HG03108 (cell line): ENCODE measurements around the gene SLC25A36.
A peak's percentile ranks its signal among the peaks of the same experiment; 100 is the strongest.

Experiments used
- ATAC-seq: cut with Tn5 transposase; IDR thresholded peaks from one replicate; pipeline ENCODE4 v1.9.1; 2021; ENCODE audit warnings: moderate library complexity; ENCODE audit not compliant: unreplicated experiment

Gene SLC25A36, protein sequence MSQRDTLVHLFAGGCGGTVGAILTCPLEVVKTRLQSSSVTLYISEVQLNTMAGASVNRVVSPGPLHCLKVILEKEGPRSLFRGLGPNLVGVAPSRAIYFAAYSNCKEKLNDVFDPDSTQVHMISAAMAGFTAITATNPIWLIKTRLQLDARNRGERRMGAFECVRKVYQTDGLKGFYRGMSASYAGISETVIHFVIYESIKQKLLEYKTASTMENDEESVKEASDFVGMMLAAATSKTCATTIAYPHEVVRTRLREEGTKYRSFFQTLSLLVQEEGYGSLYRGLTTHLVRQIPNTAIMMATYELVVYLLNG

DNA sequence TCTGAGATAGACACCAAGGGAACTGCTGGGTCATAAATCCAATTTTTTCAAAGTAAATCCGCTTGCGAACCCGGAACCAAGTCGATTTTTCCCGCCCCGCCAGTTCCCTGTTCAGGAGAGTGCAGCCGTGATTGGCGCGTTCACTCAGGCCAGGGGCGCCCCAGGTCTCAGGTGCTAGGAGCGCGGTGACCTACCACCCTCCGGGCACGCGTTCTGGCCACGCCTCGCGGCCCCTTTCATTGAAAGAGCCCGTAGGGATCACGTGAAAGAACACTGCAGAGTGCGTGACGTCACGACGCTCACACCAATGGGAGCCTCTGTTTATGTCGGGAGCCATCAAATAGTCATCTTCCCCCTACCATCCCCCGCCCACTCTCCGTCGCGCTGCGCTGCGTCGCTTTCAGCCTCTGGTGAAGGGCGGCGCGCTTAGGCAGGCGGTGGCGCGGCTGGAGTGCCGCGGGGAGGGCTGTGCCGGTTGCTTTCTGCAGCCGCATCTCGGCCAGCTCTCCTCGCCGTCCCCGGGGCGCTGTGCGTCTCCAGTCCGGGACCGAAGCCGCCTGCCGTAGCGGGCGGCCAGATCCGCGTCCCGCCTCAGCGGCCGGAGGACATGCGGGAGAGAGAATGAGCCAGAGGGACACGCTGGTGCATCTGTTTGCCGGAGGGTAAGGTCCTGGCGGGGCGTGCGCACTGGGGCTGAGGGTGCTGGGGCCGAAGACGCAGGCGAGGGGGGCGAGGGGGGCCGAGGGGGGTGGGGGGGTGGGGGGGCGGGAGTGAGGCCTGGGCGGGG, at the start of gene SLC25A36:
Gene SLC25A36, plus strand, starts transcription at position 403 of the 787 bp plus-strand sequence. Its CDS starts 219 bp downstream, at position 622.
- ATAC-seq = peak; percentile 97

DNA sequence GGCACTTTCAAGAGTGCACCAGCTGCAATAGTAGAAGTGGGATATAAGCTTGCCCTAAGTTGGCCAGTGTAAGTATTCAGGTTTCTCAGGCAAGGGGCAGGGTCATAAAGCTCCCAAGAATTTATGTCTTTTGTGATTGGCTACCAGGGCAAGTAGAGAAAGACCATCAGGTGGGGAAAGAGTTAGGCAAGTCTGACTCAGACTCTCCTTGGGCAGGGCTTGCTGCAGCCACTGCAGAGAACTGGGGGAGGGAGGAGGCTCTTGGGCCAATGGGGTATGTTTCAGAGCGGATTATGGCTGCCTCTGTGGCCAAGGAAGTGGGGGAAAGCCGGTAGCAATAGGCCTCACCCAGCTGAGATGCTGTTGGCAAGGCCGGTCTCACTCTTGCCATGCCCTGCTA, 44.6 kb upstream of the SLC25A36 start:
- ATAC-seq = no peak

DNA sequence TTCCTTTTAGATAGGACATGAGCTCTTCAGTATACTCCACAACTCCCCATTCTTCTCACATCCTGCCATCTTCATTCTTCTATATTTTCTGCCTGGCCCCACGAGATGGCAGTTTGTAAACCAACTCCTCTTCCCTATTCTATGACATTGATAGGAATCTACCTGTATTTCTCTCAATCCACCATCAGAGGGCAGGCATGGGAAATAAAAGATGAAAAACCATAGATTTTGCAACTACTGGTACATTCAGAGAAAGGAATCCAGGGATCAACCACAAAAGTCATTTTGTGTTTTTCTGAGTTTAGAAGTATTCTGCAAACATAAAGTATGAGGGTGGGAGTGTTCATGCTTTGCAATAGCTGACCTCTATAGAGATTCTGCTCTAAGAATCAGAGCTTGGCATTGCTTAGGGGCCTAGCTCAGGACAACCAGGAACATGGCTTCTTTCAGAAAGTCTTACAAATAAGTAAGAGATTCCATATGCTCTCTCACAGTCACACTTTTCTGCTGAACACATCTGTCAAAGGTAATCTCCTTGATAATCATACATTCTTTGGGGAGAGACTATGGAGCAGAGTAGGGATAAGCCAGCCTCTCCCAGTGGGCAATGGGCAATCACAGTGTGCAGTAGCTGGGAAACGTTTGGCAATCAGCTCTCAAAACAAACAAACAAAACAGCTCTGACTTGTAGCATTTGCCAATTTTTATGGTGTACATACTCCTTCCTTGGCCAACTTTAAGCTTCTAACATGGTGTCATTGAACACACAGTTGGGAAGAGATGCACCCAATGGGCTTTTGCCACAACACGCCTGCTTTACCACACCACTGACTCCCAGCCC, 43.1 kb upstream of the SLC25A36 start:
- ATAC-seq = no peak

DNA sequence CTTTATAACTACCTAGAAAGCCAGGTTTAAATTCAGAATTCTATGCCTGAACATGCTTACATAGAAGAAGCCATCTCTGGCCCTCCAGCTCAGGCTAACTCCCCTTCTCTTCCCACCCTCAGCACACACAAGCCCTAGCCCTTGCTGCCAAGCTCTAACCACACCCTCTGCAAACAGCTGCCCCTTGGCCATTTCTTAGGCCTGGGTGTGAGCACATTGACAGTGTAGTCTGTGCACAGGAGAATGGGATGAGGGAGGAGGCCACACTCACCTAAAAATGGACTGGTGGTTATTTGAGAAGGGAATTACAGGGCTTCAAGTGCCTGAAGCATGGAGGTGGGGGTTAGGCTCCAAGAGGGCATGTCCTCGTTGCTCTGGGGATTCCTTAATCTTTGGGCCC, 42.3 kb upstream of the SLC25A36 start:
- ATAC-seq = no peak

DNA sequence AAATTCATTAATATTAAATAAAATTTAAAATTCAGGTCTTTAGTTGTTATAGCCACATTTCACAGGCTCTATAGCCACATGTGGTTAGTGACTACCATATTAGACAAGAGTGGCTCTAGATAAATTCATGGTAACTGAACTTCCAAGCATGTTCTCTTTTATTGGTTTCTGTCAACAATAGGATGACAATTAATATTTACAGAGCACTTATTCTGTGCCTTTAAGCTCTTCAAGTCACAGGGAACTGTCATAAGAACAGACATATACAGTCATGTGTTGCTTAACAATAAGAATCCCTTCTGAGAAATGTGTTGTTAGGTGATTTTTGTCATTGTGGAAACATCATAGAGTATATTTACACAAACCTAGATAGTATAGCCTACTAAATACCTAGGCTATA, 38.8 kb upstream of the SLC25A36 start:
- no peak for ATAC-seq

DNA sequence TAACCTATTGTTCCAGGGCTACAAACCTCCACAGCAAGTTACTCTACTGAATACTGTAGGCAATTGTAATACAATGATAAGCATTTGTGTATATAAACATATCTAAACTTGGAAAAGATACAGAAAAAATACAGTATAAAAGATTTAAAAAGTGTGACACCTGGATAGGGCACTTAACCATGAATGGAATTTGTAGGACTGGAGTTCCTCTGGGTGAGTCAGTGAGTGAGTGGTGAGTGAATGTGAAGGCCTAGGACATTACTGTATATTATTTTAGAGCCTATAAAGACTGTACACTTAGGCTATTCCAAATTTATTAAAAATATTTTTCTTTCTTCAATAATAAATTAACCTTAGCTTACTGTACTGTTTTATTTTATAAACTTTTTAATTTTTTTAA, 38.4 kb upstream of the SLC25A36 start:
- no peak for ATAC-seq

DNA sequence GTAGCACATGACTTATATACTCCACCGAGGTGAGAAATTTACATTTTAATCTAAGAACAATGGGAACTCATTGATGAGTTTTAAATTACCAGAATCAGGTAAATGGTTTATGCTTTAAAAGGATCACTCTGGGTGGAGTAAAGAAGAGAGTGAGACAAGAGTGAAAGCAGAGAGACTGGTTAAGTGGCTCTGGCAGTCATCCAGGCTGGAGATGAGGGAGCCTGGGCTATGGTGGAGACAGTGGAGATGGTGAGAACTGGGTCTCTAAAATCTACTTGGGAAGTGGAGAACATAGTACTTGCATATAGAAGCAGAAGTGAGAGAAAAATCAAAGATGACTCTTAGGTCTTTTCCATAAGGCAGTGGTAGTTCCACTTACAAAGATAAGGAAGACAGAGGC, 37.1 kb upstream of the SLC25A36 start:
- ATAC-seq = no peak

DNA sequence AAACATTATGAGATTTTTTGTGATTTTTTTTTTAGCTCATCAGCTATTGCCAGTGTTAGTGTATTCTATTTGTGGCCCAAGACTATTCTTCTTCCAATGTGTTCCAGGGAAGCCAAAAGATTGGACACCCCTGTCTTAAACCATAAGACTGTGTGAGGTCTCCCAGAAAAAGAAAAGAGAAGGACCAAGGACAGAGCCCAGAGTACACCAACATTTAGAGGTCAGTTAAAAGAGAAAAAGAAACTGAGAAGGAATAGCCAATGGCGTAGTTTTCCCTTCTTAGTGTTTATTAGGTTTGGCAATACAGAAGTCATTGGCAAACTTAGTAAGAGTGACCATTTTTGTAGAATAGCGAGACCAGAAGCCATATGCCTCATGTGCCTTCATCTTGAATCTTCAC, 36.1 kb upstream of the SLC25A36 start:
- ATAC-seq = no peak

DNA sequence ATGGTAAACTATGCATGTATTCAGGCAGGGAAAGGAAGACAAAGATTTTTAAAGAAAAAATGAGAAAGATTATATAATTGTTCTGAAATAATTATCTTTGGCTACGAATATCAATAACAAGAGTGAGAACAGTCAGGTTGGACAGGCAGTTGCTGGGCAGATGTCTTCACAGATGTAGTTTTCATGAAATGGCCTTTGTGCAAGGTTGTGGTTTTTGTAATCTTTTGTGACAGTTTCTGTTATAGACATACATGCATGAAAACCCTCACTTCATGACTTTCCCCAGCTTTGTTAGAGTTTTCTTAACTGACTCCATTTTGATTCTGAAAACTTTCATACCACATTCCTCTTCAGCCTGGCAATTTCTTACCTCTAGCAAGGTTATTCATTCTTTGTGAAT, 34.9 kb upstream of the SLC25A36 start:
- no peak for ATAC-seq

DNA sequence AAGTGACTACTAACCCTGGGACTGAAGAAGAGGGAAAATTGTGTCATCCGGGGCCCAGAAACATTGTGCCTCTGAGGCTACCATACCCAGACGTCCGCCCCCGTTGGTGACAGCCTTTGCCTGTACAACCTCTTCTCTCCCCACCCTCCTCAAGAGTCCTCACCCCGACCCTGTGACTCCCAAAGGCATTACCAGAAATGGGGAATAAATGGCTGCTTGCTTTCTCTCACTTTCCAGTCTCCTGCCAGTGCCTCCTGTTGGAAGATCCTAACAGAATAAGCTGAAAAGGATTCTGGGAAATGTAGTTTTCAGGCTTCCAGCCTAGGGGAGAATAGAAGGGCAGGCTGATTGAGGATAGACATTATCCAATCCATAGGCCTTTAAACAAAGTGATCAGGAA, 30.8 kb upstream of the SLC25A36 start:
- no peak for ATAC-seq

DNA sequence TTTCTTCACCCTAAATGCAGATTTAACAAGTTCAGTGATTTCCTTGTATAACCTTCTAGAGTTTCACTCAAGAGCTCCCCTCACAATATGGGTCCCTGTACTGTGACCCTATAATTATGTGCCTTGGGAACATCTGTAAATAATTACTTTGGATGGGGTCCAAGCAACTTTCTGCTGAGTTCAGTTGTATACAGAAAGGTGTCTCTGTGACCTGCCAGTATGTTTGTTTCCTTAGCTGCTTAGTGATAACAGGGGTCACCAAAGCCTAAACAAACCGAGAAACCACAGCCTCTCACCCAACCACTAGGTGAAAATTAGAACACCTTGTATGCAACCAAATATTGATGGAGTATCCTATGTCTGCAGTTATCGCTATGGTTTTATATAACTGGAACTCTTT, 29.8 kb upstream of the SLC25A36 start:
- ATAC-seq = no peak

DNA sequence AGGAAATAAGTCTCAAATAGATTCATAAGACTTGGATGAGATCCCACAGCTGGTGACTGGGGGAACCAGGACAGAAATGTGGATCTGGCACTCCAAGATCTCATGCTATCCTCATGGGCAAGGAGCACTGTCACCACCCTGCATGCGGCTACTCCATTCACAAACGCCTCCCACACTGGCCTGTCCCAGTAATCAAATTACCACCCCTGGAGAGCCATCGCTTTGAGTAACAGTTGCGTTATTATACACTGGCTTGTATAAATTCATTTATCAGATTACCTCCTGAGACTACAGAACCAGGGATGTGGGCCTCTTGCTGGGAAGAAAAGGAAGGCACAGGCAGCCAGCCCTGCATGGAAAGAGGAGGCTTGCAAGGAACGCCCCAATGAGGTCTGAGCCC, 27.9 kb upstream of the SLC25A36 start:
- no peak for ATAC-seq

DNA sequence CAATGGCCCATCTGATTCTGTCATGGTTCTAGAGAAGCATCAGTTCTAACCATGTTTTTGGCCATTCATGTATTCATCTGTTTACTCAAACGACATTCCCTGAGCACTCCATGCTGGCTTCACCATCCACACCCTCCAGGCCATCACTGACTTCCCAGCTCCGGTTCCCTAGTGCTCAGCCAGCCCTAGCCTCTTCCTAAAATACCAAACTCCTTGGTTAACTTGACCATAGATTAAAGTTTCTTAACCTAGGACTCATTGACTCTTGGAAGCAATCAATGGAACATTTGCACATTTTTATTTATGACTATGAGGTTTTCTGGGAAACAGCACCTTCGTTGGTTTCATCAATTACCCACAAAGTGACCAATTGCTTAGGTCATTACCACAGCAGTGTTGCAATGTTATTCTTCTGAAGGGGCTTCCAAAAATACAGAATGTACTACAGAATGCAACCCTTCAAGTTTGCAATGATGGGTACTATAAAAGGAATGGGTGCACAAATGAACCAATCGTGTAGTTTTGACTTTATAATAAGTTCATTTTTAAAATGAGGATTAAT, 27.2 kb upstream of the SLC25A36 start:
- ATAC-seq = no peak

DNA sequence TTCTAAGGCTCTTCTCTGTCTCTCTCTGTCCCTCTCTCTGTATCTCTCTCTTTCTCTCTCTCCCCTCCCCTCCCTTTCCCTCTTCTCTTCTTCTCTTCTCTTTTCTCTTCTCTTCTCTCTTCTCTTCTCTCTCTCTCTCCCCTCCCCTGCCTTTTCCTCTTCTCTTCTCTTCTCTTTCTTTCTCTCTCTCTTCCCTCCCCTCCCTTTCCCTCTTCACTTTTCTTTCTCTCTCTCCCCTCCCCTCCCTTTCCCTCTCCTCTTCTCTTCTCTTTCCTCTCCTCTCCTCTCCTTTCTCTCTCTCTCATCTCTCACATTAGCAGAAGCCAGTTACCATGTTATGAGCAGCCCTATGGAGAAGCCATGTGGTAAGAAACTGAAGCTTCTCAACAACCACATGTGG, 25.0 kb upstream of the SLC25A36 start:
- no peak for ATAC-seq

DNA sequence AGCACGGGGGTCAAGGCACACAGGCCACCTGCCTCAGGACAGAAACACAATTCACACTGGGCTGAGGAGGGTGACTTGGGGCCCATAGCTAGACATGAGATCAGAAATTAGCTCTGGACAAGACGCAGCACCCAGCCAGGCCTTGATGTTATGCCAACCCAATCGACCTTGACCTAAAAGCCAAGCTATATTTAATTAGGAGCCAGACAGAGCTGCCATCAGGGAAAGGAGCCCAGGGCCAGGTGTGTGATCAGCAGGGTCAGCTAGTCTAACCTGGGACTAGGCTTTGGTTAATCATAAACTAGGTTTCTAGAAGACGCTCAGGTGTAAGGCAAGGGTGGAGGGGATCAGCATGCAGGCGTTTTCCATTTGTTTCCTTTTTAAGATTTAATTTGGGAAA, 23.9 kb upstream of the SLC25A36 start:
- ATAC-seq = no peak

DNA sequence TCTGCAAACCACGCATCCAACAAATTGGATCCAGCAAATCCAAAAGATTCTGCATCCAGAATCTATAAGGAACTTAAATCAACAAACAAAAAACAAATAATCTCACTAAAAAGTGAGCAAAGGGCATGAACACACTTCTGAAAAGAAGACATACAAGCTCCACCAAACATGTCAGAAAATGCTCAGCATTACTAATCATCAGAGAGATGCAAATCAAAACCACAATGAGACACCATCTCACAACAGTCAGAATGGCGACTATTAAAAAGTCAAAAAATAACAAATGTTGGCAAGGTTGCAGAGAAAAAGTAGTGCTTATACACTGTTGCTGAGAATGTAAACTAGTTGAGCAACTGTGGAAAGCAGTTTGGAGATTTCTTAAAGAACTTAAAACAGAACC, 21.6 kb upstream of the SLC25A36 start:
- no peak for ATAC-seq

DNA sequence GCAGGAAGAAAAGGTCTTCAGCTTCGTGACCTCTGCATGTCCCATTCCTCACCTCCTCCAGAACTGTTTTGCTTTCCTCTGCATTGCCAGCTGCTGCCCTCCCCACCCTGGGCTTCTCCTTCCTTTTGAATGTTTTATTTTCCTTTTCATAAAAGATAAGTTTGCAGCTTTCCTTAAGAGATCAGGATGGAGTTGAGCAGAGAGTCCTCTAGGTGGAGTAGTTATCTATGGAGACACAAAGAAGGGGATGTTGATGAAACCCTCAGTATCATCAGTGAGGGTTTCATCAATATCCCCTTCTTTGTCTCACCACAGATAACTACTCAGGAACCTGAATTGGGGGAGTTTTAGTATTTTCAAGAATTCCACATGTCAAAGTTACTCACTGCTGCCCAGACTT, 19.0 kb upstream of the SLC25A36 start:
- no peak for ATAC-seq

DNA sequence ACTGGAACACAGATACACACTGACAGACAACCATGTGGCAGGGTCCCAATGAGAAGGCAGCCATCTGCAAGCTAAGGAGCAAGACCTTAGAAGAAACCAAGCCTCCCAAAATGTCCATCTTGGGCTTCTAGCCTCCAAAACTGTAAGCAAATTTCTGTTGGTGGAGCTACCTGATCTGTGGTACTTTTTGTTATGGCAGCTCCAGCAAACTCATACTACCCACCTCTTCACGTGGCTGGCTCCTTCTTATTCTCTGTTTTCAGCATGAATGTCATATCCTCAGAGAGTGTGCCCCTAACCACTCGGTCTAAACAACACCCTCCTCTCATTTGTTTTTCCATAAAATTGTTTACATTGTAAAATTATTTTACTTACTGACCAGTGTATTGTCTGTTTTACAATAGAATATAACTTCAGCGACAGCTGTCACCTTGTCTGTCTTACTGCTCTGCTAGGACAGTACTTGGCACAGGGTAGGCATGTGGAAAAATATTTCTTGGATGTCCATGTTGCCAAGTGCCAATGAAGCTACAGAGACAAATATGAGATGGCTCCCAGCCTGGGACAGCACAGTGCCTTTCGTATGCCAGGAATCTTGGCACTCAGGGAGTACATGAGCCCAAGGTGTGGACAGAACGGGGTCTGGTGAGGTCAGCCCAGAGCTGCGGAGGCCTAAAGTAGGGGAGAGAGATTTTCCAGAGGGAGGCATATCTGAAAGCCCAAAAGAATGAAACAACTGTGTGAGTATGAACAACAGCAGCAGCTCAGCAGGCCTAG, 17.4 kb upstream of the SLC25A36 start:
- no peak for ATAC-seq

DNA sequence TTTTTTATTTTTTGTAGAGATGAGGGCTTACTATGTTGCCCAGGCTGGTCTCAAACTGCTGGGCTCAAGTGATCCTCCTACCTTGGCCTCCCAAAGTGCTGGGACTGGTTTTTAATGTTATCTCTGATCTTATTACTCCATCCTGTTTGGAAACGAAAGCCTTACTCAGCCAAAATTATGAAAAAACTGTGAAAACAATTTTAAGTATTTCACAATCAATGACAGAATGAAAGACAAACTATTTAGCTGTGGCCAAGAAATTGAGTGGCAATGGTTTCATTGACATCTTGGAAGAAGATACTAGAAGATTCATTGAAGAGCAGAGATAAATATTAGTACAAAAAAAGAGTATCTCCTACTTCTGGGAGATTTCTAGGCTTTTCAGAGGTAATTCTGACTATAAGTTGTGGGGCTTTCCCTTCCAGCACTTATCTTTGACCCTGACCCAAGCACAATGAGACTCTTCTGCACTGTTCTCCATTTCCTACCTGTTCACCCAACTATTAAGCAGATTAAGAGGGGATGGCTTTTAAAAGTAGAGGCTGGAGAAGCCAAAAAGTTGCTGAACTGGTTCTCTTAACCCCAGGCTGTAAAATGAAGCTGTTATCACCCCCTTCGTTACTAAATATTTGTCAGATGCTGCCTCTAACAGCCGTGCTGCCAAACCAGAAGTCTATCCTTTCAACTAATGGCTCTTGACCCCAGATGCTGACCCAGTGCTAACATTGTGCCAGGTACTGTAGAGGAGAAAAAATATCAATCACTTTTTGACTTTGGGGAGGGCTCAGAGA, 14.2 kb upstream of the SLC25A36 start:
- no peak for ATAC-seq

DNA sequence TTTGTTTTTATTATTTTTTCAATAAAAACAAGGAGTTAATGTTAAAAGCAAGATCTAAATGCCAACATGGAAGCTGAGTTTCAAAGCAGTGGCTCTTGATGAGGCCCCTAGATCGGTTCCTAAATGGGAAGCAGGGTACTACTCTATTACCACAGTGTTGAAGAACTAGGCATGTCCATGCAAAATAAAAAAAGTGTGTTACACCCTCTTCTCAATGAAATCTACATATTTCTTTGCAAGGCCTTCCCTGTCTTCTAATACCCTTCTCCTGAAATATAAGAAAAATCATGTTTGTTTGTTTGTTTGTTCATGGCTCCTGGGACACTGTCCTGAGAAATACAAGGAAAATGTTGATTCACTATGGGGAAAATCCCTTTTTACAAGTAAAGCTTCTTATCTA, 12.2 kb upstream of the SLC25A36 start:
- no peak for ATAC-seq
